ENCODE measurements around the gene ATRN.
"Not testable (repeated sequence)": the region's sequence is repeated elsewhere in the genome, so short reads cannot be mapped to it uniquely, and the experiment has no call there.

The ATRN gene

DNA sequence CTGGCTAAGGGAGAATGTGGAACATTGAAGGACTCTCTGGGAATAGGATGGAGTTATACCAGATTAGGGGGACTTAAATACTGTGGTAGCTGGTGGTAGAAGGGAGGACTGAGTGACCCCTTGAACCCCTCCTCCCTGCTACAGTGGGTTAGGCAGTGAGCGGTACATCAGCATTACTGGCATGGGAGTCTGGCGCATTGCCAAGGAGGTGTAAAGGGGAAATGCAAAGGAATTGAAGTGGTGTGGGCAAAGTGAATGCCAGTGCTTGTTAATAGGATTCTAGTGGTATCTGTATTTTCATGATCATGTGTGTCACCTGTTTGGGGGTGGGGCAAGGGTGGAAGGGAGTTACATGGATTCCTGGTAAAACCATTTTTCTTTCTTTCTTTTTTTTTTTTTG lies 132.3 kb downstream of the ATRN start:
- Histone ChIP-seq H3K27ac (ENCODE audit: low read depth, low read length) (no peak overlapping the region), H3K4me3 (ENCODE audit: low read length) (no peak overlapping the region), H3K27me3 (ENCODE audit: control insufficient read depth, insufficient read depth, low read length) (no peaks in the 10 kb centered on the region), H3K9ac (ENCODE audit: low read length) (no peak overlapping the region), H3K4me1 (ENCODE audit: control insufficient read depth, insufficient read depth, low read length) (no peaks in the 10 kb centered on the region), H3K36me3 (ENCODE audit: control insufficient read depth, insufficient read depth, low read length) (peaks cover 10% of the 10 kb centered on the region)

GRCh38 chr20:3605386-3605886 lies 134.6 kb downstream of the ATRN start:
- H3K4me1 ChIP-seq (ENCODE audit: control insufficient read depth, insufficient read depth, low read length); H3K36me3 ChIP-seq (ENCODE audit: control insufficient read depth, insufficient read depth, low read length); H3K27me3 ChIP-seq (ENCODE audit: control insufficient read depth, insufficient read depth, low read length); H3K27ac ChIP-seq (ENCODE audit: low read depth, low read length); H3K9ac ChIP-seq (ENCODE audit: low read length); H3K4me3 ChIP-seq (ENCODE audit: low read length): not testable (repeated sequence)

GRCh38 chr20:3606021-3606420 lies 135.2 kb downstream of the ATRN start:
- no peaks in the 10 kb centered on the region for H3K4me1 ChIP-seq (ENCODE audit: control insufficient read depth, insufficient read depth, low read length)
- no peak overlapping the region for H3K9ac ChIP-seq (ENCODE audit: low read length)
- no peak overlapping the region for H3K27ac ChIP-seq (ENCODE audit: low read depth, low read length)
- no peaks in the 10 kb centered on the region for H3K27me3 ChIP-seq (ENCODE audit: control insufficient read depth, insufficient read depth, low read length)
- peaks cover 6% of the 10 kb centered on the region for H3K36me3 ChIP-seq (ENCODE audit: control insufficient read depth, insufficient read depth, low read length)
- no peak overlapping the region for H3K4me3 ChIP-seq (ENCODE audit: low read length)

DNA sequence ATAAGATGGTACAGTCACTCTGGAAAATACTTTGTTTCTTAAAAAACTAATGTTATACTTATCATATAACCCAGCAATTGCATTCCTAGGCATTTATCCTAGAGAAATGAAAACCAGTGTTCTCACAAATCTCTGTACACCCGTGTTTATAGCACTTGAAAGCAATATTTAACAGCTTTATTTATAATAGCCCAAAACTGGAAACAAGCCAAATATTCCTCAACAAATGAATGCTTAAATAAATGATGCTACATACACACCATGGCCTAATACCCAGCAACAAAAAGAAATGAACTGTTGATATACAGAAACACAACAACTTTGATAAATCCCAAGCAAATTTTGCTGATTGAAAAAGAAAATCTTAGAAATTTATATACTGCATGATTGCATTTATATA lies 141.1 kb downstream of the ATRN start:
- Histone ChIP-seq H3K4me1 (ENCODE audit: control insufficient read depth, insufficient read depth, low read length) (no peaks in the 10 kb centered on the region), H3K36me3 (ENCODE audit: control insufficient read depth, insufficient read depth, low read length) (no peaks in the 10 kb centered on the region)

DNA sequence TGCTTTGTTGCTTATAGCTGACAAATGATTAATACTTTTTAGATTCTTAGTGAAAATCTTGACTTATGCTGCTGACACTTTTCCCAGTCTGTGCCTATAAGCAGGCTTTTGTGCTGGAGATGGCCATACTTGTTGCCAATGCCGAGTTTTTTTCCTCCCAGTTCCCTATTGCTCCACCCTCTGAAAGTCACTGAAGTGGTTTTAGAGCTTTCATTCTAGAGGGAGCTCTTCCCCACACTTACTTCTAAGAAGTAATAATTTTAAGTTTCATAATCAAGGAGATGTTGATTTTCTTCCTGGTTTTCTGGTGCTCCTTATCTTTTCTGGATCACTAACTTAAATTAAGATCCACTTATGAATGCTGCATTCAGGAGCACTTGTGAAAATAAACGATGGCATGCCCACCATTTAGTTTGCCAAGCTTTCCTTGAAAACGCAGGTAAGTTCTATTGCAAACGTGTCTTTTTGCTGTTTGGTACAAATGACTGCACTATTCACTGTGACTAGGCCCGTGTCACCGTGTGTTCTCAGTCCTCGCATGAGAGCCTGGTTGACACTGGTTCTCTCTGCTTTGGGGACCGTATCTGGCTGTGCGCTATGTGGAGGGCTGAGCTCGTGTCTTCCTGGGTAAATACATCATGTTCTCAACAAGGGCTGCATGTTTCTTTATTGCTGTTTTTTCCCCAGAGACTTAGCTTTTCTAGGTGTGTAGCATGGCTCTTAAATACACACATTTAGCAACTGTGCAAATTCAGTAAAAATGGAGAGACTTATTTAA lies 142.2 kb downstream of the ATRN start:
- H3K4me1 ChIP-seq (ENCODE audit: control insufficient read depth, insufficient read depth, low read length), result no peaks in the 10 kb centered on the region
- H3K9ac ChIP-seq (ENCODE audit: low read length), result no peak overlapping the region
- H3K27ac ChIP-seq (ENCODE audit: low read depth, low read length), result no peak overlapping the region
- no peaks in the 10 kb centered on the region for H3K36me3 ChIP-seq (ENCODE audit: control insufficient read depth, insufficient read depth, low read length)
- no peaks in the 10 kb centered on the region for H3K27me3 ChIP-seq (ENCODE audit: control insufficient read depth, insufficient read depth, low read length)
- no peak overlapping the region for H3K4me3 ChIP-seq (ENCODE audit: low read length)

More for the DNA sequence above, 141.1 kb downstream of the ATRN start:
- Histone ChIP-seq H3K9ac (ENCODE audit: low read length) (no peak overlapping the region), H3K27ac (ENCODE audit: low read depth, low read length) (no peak overlapping the region), H3K4me3 (ENCODE audit: low read length) (no peak overlapping the region), H3K27me3 (ENCODE audit: control insufficient read depth, insufficient read depth, low read length) (no peaks in the 10 kb centered on the region)

DNA sequence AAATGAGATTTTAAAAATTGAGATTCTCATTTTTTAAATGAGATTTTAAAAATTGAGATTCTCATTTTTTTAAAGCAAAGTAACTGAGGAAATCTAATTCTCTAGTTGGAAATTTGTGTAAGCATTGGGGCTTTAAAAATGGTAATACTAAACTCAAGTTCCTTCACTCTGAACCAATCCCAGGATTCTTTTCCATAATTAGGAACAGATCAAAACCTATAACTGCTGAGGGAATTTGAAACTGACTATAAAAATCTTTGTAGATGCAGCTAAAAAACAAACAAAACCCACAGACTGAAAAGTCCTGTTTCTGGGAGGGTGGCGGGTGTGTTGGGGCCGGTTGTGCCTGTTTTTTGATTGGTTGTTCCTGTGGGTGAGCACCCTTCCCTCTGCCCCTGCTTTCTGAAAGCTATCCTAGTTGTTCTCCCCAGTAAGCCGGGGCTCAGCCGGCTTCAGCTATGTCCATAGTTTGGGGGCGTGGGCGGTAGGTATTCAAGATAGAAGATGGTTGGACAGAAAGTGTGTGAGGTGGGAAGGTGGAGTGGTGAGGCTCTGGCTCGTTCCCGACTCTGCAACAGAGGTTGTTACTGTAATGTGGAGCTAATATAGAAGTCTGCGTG lies 143.1 kb downstream of the ATRN start:
- no peak overlapping the region for H3K9ac ChIP-seq (ENCODE audit: low read length)
- H3K27me3 ChIP-seq (ENCODE audit: control insufficient read depth, insufficient read depth, low read length), result no peaks in the 10 kb centered on the region
- no peaks in the 10 kb centered on the region for H3K36me3 ChIP-seq (ENCODE audit: control insufficient read depth, insufficient read depth, low read length)
- H3K4me1 ChIP-seq (ENCODE audit: control insufficient read depth, insufficient read depth, low read length), result no peaks in the 10 kb centered on the region
- H3K4me3 ChIP-seq (ENCODE audit: low read length), result no peak overlapping the region
- H3K27ac ChIP-seq (ENCODE audit: low read depth, low read length), result no peak overlapping the region

DNA sequence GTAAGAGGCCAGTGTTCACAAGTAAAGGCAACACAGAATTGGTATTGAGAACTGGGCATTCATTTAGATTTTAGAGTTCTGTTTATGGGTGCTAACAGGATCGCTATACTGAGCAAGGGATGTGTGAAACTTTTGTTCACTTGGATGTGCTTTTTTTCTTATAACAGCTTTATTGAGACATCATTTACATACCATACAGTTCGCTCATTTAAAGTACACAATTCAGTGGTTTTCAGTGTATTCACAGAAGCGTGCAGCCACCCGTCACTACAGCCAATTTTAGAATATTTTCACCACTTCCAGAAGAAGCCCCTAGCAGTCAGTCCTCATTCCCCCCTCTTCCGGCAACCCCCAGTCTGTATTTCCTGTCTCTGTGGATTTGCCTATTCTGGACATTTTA lies 143.6 kb downstream of the ATRN start:
- H3K4me1 ChIP-seq (ENCODE audit: control insufficient read depth, insufficient read depth, low read length), result no peaks in the 10 kb centered on the region
- no peak overlapping the region for H3K4me3 ChIP-seq (ENCODE audit: low read length)
- no peak overlapping the region for H3K27ac ChIP-seq (ENCODE audit: low read depth, low read length)
- H3K36me3 ChIP-seq (ENCODE audit: control insufficient read depth, insufficient read depth, low read length), result no peaks in the 10 kb centered on the region
- H3K9ac ChIP-seq (ENCODE audit: low read length), result no peak overlapping the region
- no peaks in the 10 kb centered on the region for H3K27me3 ChIP-seq (ENCODE audit: control insufficient read depth, insufficient read depth, low read length)

DNA sequence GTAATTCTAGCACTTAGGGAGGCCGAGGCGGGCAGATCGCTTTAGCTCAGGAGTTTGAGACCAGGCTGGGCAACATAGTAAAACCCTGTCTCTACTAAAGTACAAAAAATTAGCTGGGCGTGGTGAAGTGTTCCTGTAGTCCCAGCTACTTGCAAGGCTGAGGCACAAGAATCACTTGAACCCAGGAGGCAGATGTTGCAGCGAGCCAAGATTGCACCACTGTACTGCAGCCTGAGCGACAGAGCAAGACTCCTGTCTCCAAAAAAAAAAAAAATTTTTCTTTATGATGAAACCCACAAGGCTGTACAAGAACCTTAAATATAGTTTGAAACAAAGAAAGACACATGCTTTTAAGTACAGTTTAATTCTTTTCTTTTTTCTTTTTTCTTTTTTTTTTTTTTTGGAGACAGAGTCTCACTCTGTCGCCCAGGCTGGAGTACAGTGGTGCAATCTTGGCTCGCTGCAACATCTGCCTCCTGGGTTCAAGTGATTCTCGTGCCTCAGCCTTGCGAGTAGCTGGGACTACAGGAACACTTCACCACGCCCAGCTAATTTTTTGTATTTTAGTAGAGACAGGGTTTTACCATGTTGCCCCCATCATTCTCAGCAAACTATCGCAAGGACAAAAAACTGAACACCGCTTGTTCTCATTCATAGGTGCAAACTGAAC lies 144.5 kb downstream of the ATRN start:
- H3K4me1 ChIP-seq (ENCODE audit: control insufficient read depth, insufficient read depth, low read length); H3K27me3 ChIP-seq (ENCODE audit: control insufficient read depth, insufficient read depth, low read length); H3K36me3 ChIP-seq (ENCODE audit: control insufficient read depth, insufficient read depth, low read length); H3K4me3 ChIP-seq (ENCODE audit: low read length); H3K9ac ChIP-seq (ENCODE audit: low read length); H3K27ac ChIP-seq (ENCODE audit: low read depth, low read length): not testable (repeated sequence)

DNA sequence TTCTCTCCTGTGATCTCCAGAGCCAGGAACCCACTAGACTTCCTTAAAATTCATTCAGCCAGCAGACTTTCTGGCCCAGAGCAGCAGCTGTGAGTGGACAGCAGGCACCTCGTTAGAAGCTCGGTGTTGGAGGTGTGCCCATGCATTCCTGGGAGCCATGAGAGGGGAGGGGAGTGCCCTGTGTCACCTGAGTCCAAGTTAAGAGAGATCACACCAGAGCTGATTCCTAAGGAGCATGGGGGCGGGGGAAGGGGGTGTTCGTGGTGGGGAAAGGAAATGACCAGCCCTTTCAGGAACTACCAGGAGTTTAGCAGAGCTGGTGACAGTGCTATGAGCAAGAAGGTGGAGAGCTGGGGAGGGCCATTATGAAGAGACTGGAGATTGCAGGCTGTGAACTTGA lies 145.4 kb downstream of the ATRN start:
- Histone ChIP-seq H3K27me3 (ENCODE audit: control insufficient read depth, insufficient read depth, low read length) (no peaks in the 10 kb centered on the region), H3K9ac (ENCODE audit: low read length) (no peak overlapping the region), H3K27ac (ENCODE audit: low read depth, low read length) (no peak overlapping the region), H3K4me3 (ENCODE audit: low read length) (no peak overlapping the region), H3K4me1 (ENCODE audit: control insufficient read depth, insufficient read depth, low read length) (no peaks in the 10 kb centered on the region), H3K36me3 (ENCODE audit: control insufficient read depth, insufficient read depth, low read length) (no peaks in the 10 kb centered on the region)

- H3K4me1 ChIP-seq (ENCODE audit: control insufficient read depth, insufficient read depth, low read length), result no peaks in the 10 kb centered on the region
- no peaks in the 10 kb centered on the region for H3K27me3 ChIP-seq (ENCODE audit: control insufficient read depth, insufficient read depth, low read length)
- no peak overlapping the region for H3K27ac ChIP-seq (ENCODE audit: low read depth, low read length)
- no peak overlapping the region for H3K9ac ChIP-seq (ENCODE audit: low read length)
- H3K4me3 ChIP-seq (ENCODE audit: low read length), result no peak overlapping the region
- H3K36me3 ChIP-seq (ENCODE audit: control insufficient read depth, insufficient read depth, low read length), result no peaks in the 10 kb centered on the region
These were observed 150.3 kb downstream of the ATRN start for GRCh38 chr20:3621111-3621510.

- Histone ChIP-seq H3K4me3 (ENCODE audit: low read length) (no peak overlapping the region), H3K36me3 (ENCODE audit: control insufficient read depth, insufficient read depth, low read length) (no peaks in the 10 kb centered on the region)
These were observed 151.6 kb downstream of the ATRN start for GRCh38 chr20:3622406-3622805.

GRCh38 chr20:3627476-3627875 lies 156.7 kb downstream of the ATRN start:
- Histone ChIP-seq H3K27ac (ENCODE audit: low read depth, low read length) (no peak overlapping the region), H3K36me3 (ENCODE audit: control insufficient read depth, insufficient read depth, low read length) (no peaks in the 10 kb centered on the region), H3K27me3 (ENCODE audit: control insufficient read depth, insufficient read depth, low read length) (no peaks in the 10 kb centered on the region), H3K4me1 (ENCODE audit: control insufficient read depth, insufficient read depth, low read length) (no peaks in the 10 kb centered on the region), H3K9ac (ENCODE audit: low read length) (no peak overlapping the region), H3K4me3 (ENCODE audit: low read length) (no peak overlapping the region)

More at GRCh38 chr20:3622406-3622805, 151.6 kb downstream of the ATRN start:
- H3K9ac ChIP-seq (ENCODE audit: low read length), result no peak overlapping the region
- H3K27ac ChIP-seq (ENCODE audit: low read depth, low read length), result no peak overlapping the region
- H3K27me3 ChIP-seq (ENCODE audit: control insufficient read depth, insufficient read depth, low read length), result no peaks in the 10 kb centered on the region
- no peaks in the 10 kb centered on the region for H3K4me1 ChIP-seq (ENCODE audit: control insufficient read depth, insufficient read depth, low read length)

Data from rectal smooth muscle tissue (tissue), 1 donor.